Measurements from ENCODE around the gene AMPD2. TPM values are rescaled to one million over a fixed set of nuclear protein-coding genes. Genes with fewer than 3 reads are reported as not detected.

The AMPD2 gene
- total RNA-seq, 1 experiment from 2014 or later = 85.8 TPM

- ATAC-seq (no peak), DNase-seq (ENCODE audit: low read depth, low spot score) (no peak)
- CTCF ChIA-PET = no interaction called here
- POLR2A ChIA-PET = no interaction called here
- Histone ChIP-seq H3K27me3 (ENCODE audit: control insufficient read depth, insufficient read depth, low read length) (no peaks in the 10 kb centered on the region), H3K4me1 (ENCODE audit: control insufficient read depth, insufficient read depth, low read length) (no peaks in the 10 kb centered on the region; the same call in 1 of the 2 replicates), H3K36me3 (ENCODE audit: control insufficient read depth, insufficient read depth, low read length) (no peaks in the 10 kb centered on the region; the same call in 1 of the 2 replicates), H3K9me3 (ENCODE audit: control insufficient read depth, insufficient read depth, low read depth, low read length) (no peaks in the 10 kb centered on the region), H3K4me3 (ENCODE audit: low read depth in 2 of 2, low read length in 2 of 2) (no peak overlapping the region), H3K27ac (ENCODE audit: low read length) (no peak overlapping the region)
- in situ Hi-C loops (cut with HindIII; ENCODE audit: low pct_unique_long_range_greater_than_20kb, low sequenced_read_pairs) (no loop called here), intact Hi-C loops (cut with micrococcal nuclease; ENCODE audit: unreplicated experiment) (no loop called here)
- BruUV-seq (replicated peaks) = no TSS peak
- TF ChIP-seq CTCF (IDR thresholded peaks at IDR 0.05) (no peak), SIN3A (IDR thresholded peaks at IDR 0.05; ENCODE audit: borderline replicate concordance, insufficient read depth, low read depth, low read length) (no peak), POLR2AphosphoS5 (IDR thresholded peaks at IDR 0.05; ENCODE audit: low read depth, low read length) (no peak), REST (IDR thresholded peaks at IDR 0.05; ENCODE audit: insufficient read depth in 1 of 2, low read depth in 2 of 2, low read length in 1 of 2) (no peak), TCF7L2 (IDR thresholded peaks at IDR 0.05; ENCODE audit: low read depth, low read length) (no peak)
Observed at GRCh38 chr1:109658533-109659042, 39.0 kb downstream of the AMPD2 start.

- POLR2A ChIA-PET = no interaction called here
- H3K9me3 ChIP-seq (ENCODE audit: control insufficient read depth, insufficient read depth, low read depth, low read length) = no peaks in the 10 kb centered on the region
- no peaks in the 10 kb centered on the region; the same call in 1 of the 2 replicates for H3K4me1 ChIP-seq (ENCODE audit: control insufficient read depth, insufficient read depth, low read length)
- in situ Hi-C loops (cut with HindIII; ENCODE audit: low pct_unique_long_range_greater_than_20kb, low sequenced_read_pairs) = no loop called here
- BruUV-seq (replicated peaks) = no TSS peak
- H3K27ac ChIP-seq (ENCODE audit: low read length) = no peak overlapping the region
- TF ChIP-seq REST (IDR thresholded peaks at IDR 0.05; ENCODE audit: insufficient read depth in 1 of 2, low read depth in 2 of 2, low read length in 1 of 2) (no peak), SIN3A (IDR thresholded peaks at IDR 0.05; ENCODE audit: borderline replicate concordance, insufficient read depth, low read depth, low read length) (no peak), POLR2AphosphoS5 (IDR thresholded peaks at IDR 0.05; ENCODE audit: low read depth, low read length) (no peak)
- no peak for ATAC-seq
- H3K27me3 ChIP-seq (ENCODE audit: control insufficient read depth, insufficient read depth, low read length) = no peaks in the 10 kb centered on the region
- CTCF ChIA-PET = no interaction called here
- no peaks in the 10 kb centered on the region; the same call in 1 of the 2 replicates for H3K36me3 ChIP-seq (ENCODE audit: control insufficient read depth, insufficient read depth, low read length)
- DNase-seq (ENCODE audit: low read depth, low spot score) = no peak
- no peak overlapping the region for H3K4me3 ChIP-seq (ENCODE audit: low read depth in 2 of 2, low read length in 2 of 2)
- intact Hi-C loops (cut with micrococcal nuclease; ENCODE audit: unreplicated experiment) = no loop called here
Observed at GRCh38 chr1:109659145-109659544, 39.5 kb downstream of the AMPD2 start.
